PC-9 (cell line): ENCODE results near the gene FAM168A. TPM values are rescaled to one million over a fixed set of nuclear protein-coding genes. Genes with fewer than 3 reads are reported as not detected.
A peak's percentile ranks its signal among the peaks of the same experiment; 100 is the strongest.

Source experiments
- Bru-seq: library from RNA; stranded (reverse); fragments of 400-500 nt; gene quantifications from one replicate; lab custom pipeline; 2021; lab: Mats Ljungman, UMichigan
- BruChase-seq, 2 experiments: library from RNA; stranded (reverse); fragments of 400-500 nt; gene quantifications; one replicate each; lab custom pipeline; 2021; lab: Mats Ljungman, UMichigan
- BruUV-seq: library from RNA; stranded (reverse); fragments of 400-500 nt; replicated peaks from 2 replicates; lab custom pipeline; 2021; lab: Mats Ljungman, UMichigan
- CTCF ChIA-PET: fragments of 300-600 bp; sonication (Branson Sonifier 250); formaldehyde crosslinking; loops from one replicate; lab custom pipeline; 2022; ENCODE audit warnings: antibody characterized with exemption; lab: Charles Lee
- POLR2A ChIA-PET: fragments of 300-600 bp; sonication (Branson Sonifier 250); formaldehyde crosslinking; loops from one replicate; lab custom pipeline; 2022; ENCODE audit warnings: antibody characterized with exemption; ENCODE audit not compliant: unreplicated experiment; lab: Charles Lee
- DNase-seq, 2 experiments: peaks; one replicate each; pipeline versions ENCODE4 v3.0.0 to v3.0.0-alpha.2; 2015 to 2022; ENCODE audit warnings: mixed read lengths in 1 of 2
- H2AFZ ChIP-seq: fragments of 200-600 bp; sonication (generic); 2 replicates; pipeline ENCODE4 v1.8.1; 2017; ENCODE audit warnings: antibody characterized with exemption
- H3F3A ChIP-seq: fragments of 200-600 bp; sonication (generic); 2 replicates; pipeline ENCODE4 v1.8.1; 2017; ENCODE audit warnings: antibody characterized with exemption, mild to moderate bottlenecking, low read depth; ENCODE audit not compliant: insufficient read depth
- H3K27ac ChIP-seq: fragments of 200-600 bp; sonication (generic); 2 replicates; pipeline ENCODE4 v1.6.1; 2016; ENCODE audit warnings: mixed run types
- H3K27me3 ChIP-seq: fragments of 200-600 bp; sonication (generic); 2 replicates; pipeline ENCODE4 v1.6.1; 2016; ENCODE audit warnings: low read depth, mixed run types; ENCODE audit not compliant: insufficient read depth
- H3K36me3 ChIP-seq: fragments of 200-600 bp; sonication (generic); 2 replicates; pipeline ENCODE4 v1.6.1; 2016; ENCODE audit warnings: low read depth, mixed run types
- H3K4me1 ChIP-seq: fragments of 200-600 bp; sonication (generic); replicated peaks from 2 replicates; pipeline ENCODE4 v1.6.1; 2016; ENCODE audit warnings: mixed run types; ENCODE audit not compliant: insufficient read depth
- H3K4me2 ChIP-seq: fragments of 200-600 bp; sonication (generic); 2 replicates; pipeline ENCODE4 v1.6.1; 2017; ENCODE audit warnings: mixed run types
- H3K4me3 ChIP-seq: fragments of 200-600 bp; sonication (generic); 2 replicates; pipeline ENCODE4 v1.6.1; 2016; ENCODE audit warnings: mixed run types
- H3K79me2 ChIP-seq: fragments of 200-600 bp; sonication (generic); 2 replicates; pipeline ENCODE4 v1.6.1; 2017; ENCODE audit warnings: low read depth, mixed run types
- H3K9me2 ChIP-seq: fragments of 200-600 bp; sonication (generic); 2 replicates; pipeline ENCODE4 v1.8.1; 2017; ENCODE audit warnings: mild to moderate bottlenecking; ENCODE audit not compliant: insufficient read depth
- H3K9me3 ChIP-seq: fragments of 200-600 bp; sonication (generic); 2 replicates; pipeline ENCODE4 v1.8.1; 2016; ENCODE audit warnings: low read depth; ENCODE audit not compliant: insufficient read depth
- H4K20me1 ChIP-seq: fragments of 200-600 bp; sonication (generic); 2 replicates; pipeline ENCODE4 v1.8.1; 2017; ENCODE audit not compliant: insufficient read depth
- EZH2 ChIP-seq: fragments of 200-600 bp; sonication (generic); IDR thresholded peaks from 2 replicates; pipeline ENCODE4 v1.8.0; 2017; ENCODE audit warnings: antibody characterized with exemption, low read depth
- intact Hi-C: fragments of 100-400 bp; cut with micrococcal nuclease; formaldehyde crosslinking; loops from one replicate; pipeline ENCODE4 v1.10.0; 2022; ENCODE audit not compliant: unreplicated experiment
- long read RNA-seq: library from polyadenylated mRNA; stranded (forward); transcript quantifications from one replicate; pipeline ENCODE4 v2.0.0, GENCODE V29; 2022
- total RNA-seq: library from RNA; stranded (reverse); gene quantifications from 2 replicates; pipeline ENCODE4 v1.2.3, GENCODE V29; 2021
- TF ChIP-seq, protein P1 (sequence below): fragments of 200-600 bp; sonication (generic); conservative IDR thresholded peaks from 2 replicates; pipeline ENCODE4 v1.6.1; 2017; ENCODE audit warnings: mixed run types, antibody characterized with exemption, mild to moderate bottlenecking, moderate library complexity

Gene FAM168A, protein sequence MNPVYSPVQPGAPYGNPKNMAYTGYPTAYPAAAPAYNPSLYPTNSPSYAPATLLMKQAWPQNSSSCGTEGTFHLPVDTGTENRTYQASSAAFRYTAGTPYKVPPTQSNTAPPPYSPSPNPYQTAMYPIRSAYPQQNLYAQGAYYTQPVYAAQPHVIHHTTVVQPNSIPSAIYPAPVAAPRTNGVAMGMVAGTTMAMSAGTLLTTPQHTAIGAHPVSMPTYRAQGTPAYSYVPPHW
- total RNA-seq: 38.6 and 51.2 TPM in 2 replicates
- Bru-seq, nascent RNA: percentile 76 among the genes with signal in this experiment
- BruChase-seq, experiment 1, labeled RNA remaining after a 2-hour chase: percentile 69 among the genes with signal in this experiment
- BruChase-seq, experiment 2, labeled RNA remaining after a 6-hour chase: percentile 69 among the genes with signal in this experiment
- long read RNA-seq, partial matches to known transcripts: 1 of 24 reads
- long read RNA-seq, other reads (novel, unspliced or antisense): 22 of 24 reads

DNA sequence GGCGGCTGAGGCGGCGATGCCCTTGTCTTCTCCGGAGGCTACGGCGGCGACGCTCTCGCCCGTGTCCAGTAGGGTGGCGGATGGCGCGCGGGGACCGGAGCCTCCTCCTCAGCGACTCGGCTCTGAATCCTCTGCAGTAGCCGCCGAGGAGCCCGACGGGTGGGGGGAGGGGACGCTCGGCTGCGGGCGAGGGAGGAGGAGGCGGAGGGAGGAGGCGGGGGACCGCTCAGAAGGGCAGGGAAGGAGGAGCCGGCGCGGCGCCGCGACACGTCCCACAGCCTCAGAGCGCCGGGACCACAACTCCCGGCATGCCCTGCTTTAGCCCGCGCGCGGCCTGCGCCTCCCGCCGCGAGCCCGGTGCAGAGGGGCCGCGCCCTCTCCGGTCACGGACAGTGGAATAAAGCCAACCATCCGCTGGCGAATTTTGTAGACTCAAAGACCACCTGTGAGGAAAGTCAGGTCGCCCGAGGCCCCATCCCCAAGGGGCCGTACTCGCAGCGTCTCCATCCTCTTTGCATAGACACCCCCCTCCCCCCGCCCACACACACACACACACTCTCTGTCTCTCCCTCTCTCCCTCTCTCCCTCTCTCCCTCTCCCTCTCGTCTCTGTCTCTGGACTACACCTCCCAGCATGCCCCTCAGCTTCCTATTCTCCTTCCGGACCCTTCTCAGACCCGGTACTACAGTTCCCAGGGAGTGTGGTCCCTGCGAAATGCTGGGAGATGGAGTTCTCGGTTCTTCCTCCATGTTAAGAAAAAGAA lies at the start of gene FAM168A:
Gene FAM168A (minus strand): TSS at position 157 of the 763 bp plus-strand sequence. CDS start 129,638 bp downstream, outside the sequence.
- Histone ChIP-seq H3K27me3 (no peaks in the 10 kb centered on the region), H3K36me3 (no peaks in the 10 kb centered on the region), H3K4me3 (peak within 1 kb of the TSS; percentile 86), H3K4me1 (peaks cover 16% of the 10 kb centered on the region), H3K9me3 (no peaks in the 10 kb centered on the region), H3K4me2 (peak within 1 kb of the TSS; percentile 90), H3F3A (0 out of 2 replicates have a peak, but pooled peaks cover 4% of the 10 kb centered on the region), H3K27ac (peak within 1 kb of the TSS; percentile 22; the same call in 1 of the 2 replicates), H2AFZ (peak within 1 kb of the TSS; percentile 97), H3K9me2 (no peaks in the 10 kb centered on the region), H3K79me2 (peaks cover 19% of the 10 kb centered on the region), H4K20me1 (no peaks in the 10 kb centered on the region)
- CTCF ChIA-PET: interaction anchor here (1.2 kb wide), 1 partner anchor 28 kb away, joined by 7 read pairs; no protein-coding TSS in a partner anchor
- POLR2A ChIA-PET: interaction anchor here (0.6 kb wide), 1 partner anchor 101 kb away, joined by 5 read pairs; no protein-coding TSS in a partner anchor
- no TSS peak for BruUV-seq
- TF ChIP-seq EZH2: no peak
- TF ChIP-seq, protein P1, sequence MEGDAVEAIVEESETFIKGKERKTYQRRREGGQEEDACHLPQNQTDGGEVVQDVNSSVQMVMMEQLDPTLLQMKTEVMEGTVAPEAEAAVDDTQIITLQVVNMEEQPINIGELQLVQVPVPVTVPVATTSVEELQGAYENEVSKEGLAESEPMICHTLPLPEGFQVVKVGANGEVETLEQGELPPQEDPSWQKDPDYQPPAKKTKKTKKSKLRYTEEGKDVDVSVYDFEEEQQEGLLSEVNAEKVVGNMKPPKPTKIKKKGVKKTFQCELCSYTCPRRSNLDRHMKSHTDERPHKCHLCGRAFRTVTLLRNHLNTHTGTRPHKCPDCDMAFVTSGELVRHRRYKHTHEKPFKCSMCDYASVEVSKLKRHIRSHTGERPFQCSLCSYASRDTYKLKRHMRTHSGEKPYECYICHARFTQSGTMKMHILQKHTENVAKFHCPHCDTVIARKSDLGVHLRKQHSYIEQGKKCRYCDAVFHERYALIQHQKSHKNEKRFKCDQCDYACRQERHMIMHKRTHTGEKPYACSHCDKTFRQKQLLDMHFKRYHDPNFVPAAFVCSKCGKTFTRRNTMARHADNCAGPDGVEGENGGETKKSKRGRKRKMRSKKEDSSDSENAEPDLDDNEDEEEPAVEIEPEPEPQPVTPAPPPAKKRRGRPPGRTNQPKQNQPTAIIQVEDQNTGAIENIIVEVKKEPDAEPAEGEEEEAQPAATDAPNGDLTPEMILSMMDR: no peak
- DNase-seq: peak; percentile 88 to 94
- intact Hi-C loops: loop anchor here (1.0 to 5.0 kb wide), 3 partner anchors 104 to 291 kb away; partner anchors contain the start of gene ARHGEF17

DNA sequence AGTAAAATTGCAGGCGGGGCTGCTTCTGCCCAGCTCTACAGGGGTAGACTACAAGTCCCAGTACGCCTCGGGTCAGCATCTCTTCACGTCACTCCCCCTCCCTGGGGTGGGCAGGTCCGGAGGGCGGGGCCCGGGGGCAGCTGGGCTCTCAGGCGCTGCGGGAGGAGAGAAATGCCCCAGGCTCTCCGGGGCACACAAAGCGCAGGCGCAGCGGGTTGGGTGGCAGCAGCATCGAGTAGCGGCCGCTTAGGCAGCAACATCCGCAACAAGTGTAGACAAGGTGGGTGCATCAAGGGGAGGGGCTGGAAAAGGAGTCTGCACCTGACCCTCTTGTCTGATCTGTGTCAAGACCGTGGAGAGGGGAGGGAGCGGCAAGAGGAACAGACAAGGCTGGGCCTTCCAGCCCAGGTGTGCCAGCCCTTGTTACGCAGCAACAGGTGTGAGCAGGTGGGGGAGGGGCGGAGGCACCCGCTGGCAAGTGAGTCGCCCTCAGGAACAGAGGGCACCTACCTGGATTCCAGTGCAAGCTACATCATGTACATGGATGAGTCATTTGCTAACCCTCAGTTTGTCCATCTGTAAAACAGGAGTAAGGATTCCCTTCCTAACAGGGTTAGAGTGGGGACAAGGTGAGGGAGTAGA lies 49.7 kb upstream of the FAM168A start:
- intact Hi-C loops: no loop called here
- Histone ChIP-seq H3K27ac (no peak overlapping the region), H3K79me2 (no peaks in the 10 kb centered on the region), H3K9me3 (no peaks in the 10 kb centered on the region), H3K9me2 (no peaks in the 10 kb centered on the region), H3K4me3 (peak overlapping the region; percentile 49; the same call in 1 of the 2 replicates), H2AFZ (peak overlapping the region; percentile 58; the same call in 1 of the 2 replicates), H3F3A (peaks cover 4% of the 10 kb centered on the region; the same call in 1 of the 2 replicates), H3K27me3 (no peaks in the 10 kb centered on the region), H3K36me3 (no peaks in the 10 kb centered on the region), H4K20me1 (no peaks in the 10 kb centered on the region), H3K4me1 (peaks cover 7% of the 10 kb centered on the region), H3K4me2 (peak overlapping the region; percentile 73)
- peak; percentile 83 to 97 for DNase-seq
- ChIA-PET POLR2A (interaction anchor here (0.5 to 0.7 kb wide), 2 partner anchors 118 to 340 kb away, joined by 3 read pairs; no protein-coding TSS in a partner anchor), CTCF (interaction anchor here (0.6 to 2.6 kb wide), 3 partner anchors 13 to 22 kb away, joined by 6 to 11 read pairs (median 7); no protein-coding TSS in a partner anchor)
- BruUV-seq: no TSS peak
- TF ChIP-seq, protein P1: no peak
- TF ChIP-seq EZH2: no peak
